Measurements from ENCODE around the gene SIT1.

The SIT1 gene

DNA sequence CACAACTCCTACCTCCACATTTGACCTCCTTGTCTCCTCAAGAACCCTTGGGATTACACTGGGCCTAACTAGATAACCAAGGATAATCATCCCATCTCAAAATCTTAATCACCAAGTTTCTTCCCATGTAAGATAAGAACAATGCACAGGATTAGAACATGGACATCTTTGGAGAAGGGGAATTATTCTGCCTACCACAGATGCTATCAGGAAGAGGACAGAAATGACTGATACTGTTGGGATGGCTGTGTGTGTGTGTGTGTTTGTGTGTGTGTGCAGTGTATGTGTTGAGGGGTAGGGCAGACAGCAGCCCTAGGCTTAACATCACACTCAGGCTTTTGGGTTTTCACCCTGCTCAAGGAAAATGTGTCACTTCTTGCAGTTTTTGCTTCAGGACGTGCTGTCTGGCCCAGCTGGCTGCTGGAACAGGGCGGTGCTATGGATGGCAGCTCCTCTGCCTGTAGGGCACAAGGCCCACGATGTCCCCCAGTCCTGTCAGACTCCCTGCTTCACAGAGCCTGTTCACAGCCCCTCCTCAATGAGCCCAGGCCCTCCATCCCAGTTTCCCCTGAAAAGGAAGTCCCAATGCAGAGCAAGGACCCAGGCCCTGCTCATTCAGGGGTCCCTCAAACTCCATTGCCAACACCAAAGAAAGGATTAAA lies 30.7 kb upstream of the SIT1 start:
- Mint-ChIP-seq H3K27me3 (ENCODE audit: low read depth, poor library complexity) (peaks cover 3% of the 10 kb centered on the region), H3K9me3 (no peaks in the 10 kb centered on the region), H3K27ac (peak overlapping the region; percentile 68), H3K4me1 (peaks cover 77% of the 10 kb centered on the region), H3K4me3 (no peak overlapping the region), H3K36me3 (ENCODE audit: low read depth) (peaks cover 41% of the 10 kb centered on the region)
- TF ChIP-seq CTCF (IDR thresholded peaks at IDR 0.05), result no peak
- no peak for DNase-seq

DNA sequence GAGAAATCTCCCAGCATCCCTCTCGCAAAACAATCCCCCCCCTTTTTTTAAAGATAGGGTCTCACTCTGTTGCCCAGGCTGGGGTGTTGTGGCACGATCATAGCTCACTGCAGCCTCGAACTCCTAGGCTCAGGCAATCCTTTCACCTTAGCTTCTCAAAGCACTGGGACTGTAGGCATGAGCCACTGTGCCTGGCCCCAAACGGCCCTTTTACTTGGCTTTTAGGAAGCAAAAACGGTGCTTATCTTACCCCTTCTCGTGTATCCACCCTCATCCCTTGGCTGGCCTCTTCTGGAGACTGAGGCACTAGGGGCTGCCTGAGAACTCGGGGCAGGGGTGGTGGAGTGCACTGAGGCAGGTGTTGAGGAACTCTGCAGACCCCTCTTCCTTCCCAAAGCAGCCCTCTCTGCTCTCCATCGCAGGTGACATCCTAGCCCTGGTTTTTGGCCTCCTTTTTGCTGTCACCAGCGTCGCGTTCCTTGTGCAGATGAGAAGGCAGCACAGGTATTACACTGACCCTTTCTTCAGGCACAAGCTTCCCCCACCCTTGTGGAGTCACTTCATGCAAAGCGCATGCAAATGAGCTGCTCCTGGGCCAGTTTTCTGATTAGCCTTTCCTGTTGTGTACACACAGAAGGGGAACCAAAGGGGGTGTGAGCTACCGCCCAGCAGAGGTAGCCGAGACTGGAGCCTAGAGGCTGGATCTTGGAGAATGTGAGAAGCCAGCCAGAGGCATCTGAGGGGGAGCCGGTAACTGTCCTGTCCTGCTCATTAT lies 29.8 kb upstream of the SIT1 start:
- DNase-seq, result no peak
- H3K36me3 Mint-ChIP-seq (ENCODE audit: low read depth), result peaks cover 35% of the 10 kb centered on the region
- no peak for TF ChIP-seq CTCF (IDR thresholded peaks at IDR 0.05)
- H3K27ac Mint-ChIP-seq, result peak overlapping the region; percentile 29
- peaks cover 73% of the 10 kb centered on the region for H3K4me1 Mint-ChIP-seq
- no peaks in the 10 kb centered on the region for H3K9me3 Mint-ChIP-seq
- H3K4me3 Mint-ChIP-seq, result no peak overlapping the region
- peaks cover 7% of the 10 kb centered on the region for H3K27me3 Mint-ChIP-seq (ENCODE audit: low read depth, poor library complexity)

DNA sequence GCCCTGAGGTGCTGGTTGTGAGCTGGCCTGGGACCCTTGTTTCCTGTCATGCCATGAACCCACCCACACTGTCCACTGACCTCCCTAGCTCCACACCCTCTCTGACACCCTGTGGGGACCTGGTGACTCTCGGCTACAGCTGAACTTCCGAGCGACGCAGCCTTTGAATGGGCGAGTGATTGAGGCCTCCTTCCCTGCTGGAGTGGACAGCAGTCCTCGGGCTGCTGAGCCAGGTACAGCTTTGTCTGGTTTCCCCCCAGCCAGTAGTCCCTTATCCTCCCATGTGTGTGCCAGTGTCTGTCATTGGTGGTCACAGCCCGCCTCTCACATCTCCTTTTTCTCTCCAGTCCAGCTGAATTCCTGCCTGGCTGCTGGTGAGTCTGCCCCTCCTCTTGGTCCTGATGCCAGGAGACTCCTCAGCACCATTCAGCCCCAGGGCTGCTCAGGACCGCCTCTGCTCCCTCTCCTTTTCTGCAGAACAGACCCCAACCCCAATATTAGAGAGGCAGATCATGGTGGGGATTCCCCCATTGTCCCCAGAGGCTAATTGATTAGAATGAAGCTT lies 29.1 kb upstream of the SIT1 start:
- Mint-ChIP-seq H3K36me3 (ENCODE audit: low read depth) (peaks cover 29% of the 10 kb centered on the region), H3K4me3 (no peak overlapping the region), H3K27me3 (ENCODE audit: low read depth, poor library complexity) (peaks cover 13% of the 10 kb centered on the region), H3K4me1 (peaks cover 69% of the 10 kb centered on the region), H3K9me3 (no peaks in the 10 kb centered on the region), H3K27ac (no peak overlapping the region)
- no peak for TF ChIP-seq CTCF (IDR thresholded peaks at IDR 0.05)
- no peak for DNase-seq

GRCh38 chr9:35679091-35679490 lies 28.4 kb upstream of the SIT1 start:
- DNase-seq, result no peak
- Mint-ChIP-seq H3K27ac (no peak overlapping the region), H3K4me3 (no peak overlapping the region), H3K36me3 (ENCODE audit: low read depth) (peaks cover 21% of the 10 kb centered on the region), H3K9me3 (no peaks in the 10 kb centered on the region), H3K4me1 (peaks cover 70% of the 10 kb centered on the region), H3K27me3 (ENCODE audit: low read depth, poor library complexity) (peaks cover 20% of the 10 kb centered on the region)
- no peak for TF ChIP-seq CTCF (IDR thresholded peaks at IDR 0.05)

DNA sequence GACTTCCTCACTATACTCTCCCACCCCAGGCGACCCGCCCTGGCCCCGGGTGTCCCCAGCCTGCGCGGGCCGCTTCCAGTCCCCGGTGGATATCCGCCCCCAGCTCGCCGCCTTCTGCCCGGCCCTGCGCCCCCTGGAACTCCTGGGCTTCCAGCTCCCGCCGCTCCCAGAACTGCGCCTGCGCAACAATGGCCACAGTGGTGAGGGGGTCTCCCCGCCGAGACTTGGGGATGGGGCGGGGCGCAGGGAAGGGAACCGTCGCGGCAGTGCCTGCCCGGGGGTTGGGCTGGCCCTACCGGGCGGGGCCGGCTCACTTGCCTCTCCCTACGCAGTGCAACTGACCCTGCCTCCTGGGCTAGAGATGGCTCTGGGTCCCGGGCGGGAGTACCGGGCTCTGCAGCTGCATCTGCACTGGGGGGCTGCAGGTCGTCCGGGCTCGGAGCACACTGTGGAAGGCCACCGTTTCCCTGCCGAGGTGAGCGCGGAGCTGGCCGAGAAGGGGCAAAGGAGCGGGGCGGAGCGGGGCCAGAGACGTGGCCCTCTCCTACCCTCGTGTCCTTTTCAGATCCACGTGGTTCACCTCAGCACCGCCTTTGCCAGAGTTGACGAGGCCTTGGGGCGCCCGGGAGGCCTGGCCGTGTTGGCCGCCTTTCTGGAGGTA lies 25.1 kb upstream of the SIT1 start:
- Mint-ChIP-seq H3K9me3 (no peaks in the 10 kb centered on the region), H3K4me1 (peaks cover 45% of the 10 kb centered on the region), H3K36me3 (ENCODE audit: low read depth) (no peaks in the 10 kb centered on the region), H3K27ac (no peak overlapping the region), H3K4me3 (peak overlapping the region; percentile 77), H3K27me3 (ENCODE audit: low read depth, poor library complexity) (peaks cover 34% of the 10 kb centered on the region)
- TF ChIP-seq CTCF (IDR thresholded peaks at IDR 0.05), result no peak
- DNase-seq, result peak; percentile 94

Data from nephron progenitor cell (in vitro differentiated cells).